HG02938 (cell line): ENCODE measurements around the gene VCP.

Source experiments
- ATAC-seq: cut with Tn5 transposase; IDR thresholded peaks from one replicate; pipeline ENCODE4 v1.9.1; 2021; ENCODE audit warnings: mild to moderate bottlenecking, moderate library complexity; ENCODE audit not compliant: unreplicated experiment

The VCP gene

GRCh38 chr9:35103660-35104191, 31.3 kb upstream of the VCP start:
- ATAC-seq: no peak

- ATAC-seq: peak; percentile 87
These were observed 30.6 kb upstream of the VCP start, which contains the start of gene STOML2 for GRCh38 chr9:35102769-35103659. STOML2 (minus strand) TSS chr9:35103131; CDS start chr9:35103094, 37 bp downstream.

DNA sequence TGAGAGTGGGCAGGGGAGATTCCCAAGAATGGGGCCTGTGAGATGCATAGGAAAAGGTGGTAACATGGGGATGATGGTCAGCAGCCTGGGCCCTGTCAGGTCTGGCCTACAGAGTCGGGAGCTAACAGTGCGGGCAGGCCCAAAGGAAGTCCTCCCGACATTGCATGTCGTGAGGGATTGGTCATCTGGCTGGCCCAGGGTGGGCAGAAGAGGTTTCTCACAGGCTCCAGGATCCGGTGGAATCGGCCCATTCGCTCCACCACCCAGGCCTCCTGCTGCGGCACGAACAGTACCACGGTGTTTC, 30.0 kb upstream of the VCP start:
- ATAC-seq: peak; percentile 24

GRCh38 chr9:35097573-35097972, 25.1 kb upstream of the VCP start:
- ATAC-seq: no peak

DNA sequence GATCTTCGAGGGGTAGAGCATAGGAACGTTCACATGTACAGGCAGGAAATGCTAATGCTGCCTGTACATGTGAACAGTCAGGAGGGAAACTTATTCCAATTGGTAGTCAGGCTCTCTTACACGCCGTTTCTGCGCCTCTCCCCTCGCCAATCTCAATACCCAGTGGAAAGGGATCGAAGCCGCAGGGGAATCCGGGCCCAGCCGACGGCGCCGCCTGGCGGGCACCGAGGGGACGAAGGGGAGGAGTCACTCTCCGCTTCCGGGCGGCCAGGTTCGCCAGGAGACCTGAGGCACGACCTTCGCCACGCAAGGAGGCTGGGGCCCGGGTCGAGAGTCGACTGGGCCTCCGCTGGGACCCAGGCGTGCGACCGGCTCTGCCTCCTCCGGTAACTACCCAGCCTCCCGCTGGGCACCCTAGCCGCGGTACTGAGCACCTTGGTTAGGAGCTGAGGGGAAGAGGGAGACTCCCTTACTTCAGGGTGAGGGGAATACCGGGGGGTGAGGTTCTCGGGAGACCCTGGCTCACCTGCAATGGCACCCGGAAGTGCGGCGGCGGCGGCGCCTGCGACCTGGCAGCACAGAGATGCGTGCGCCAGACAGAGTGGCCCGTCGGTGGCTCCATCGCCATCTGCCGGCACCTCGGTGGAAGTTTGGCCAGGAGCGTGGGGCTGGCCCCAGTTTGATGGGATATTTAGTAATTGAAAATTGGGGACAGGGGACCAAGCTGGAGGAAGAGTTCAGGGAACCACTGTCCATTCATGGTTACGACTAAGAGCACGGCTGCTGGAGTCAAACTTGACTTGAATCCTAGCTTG, 23.8 kb upstream of the VCP start, which contains the start of gene PIGO:
TSS of gene PIGO (minus strand) at position 557 of the 815 bp plus-strand sequence. CDS start 1,026 bp downstream, outside the sequence.
- ATAC-seq: peak; percentile 82

DNA sequence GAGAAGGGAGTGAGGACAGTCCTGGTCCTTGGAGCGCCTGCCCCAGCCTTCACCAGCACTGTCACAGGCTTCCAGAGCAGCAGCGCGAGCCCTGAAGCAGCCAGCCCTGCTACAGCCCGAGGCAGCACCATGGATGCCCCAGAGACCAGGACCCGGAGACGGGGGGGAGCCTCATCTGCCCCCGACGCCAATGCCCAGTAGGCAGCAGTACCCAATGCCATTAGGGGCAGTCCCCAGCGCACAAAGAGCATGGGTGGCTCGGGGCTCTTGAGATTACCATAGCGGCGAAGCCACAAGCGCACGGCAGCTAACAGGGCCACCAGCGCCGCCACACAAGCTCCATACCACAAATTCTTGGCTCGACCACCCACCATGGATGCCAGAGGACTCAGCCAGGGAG, 19.1 kb upstream of the VCP start:
- no peak for ATAC-seq

DNA sequence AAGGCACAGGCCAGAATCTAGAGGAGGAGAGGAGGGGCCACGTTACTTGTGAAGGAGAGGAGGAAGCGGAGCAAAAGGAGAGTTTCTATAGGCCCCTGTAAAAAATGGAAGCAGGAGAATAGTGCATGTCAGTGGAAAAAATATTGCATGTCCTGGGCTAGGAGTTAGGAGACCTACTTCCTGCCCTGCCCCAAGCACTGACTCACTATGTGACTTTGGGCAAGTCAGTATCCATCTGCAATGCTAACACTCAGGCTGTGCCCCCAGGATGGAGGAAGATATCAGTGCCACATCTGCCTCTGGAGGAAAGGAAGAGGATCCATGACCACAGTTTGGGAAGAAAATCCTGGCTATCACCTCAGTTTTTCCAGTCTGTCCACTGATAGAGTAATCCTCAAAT, 17.0 kb upstream of the VCP start:
- no peak for ATAC-seq

GRCh38 chr9:35085078-35085477, 12.7 kb upstream of the VCP start:
- no peak for ATAC-seq

- ATAC-seq: peak; percentile 78
These were observed 7.3 kb upstream of the VCP start, which contains the start of gene FANCG for GRCh38 chr9:35079426-35080341. FANCG (minus strand) TSS chr9:35079942; CDS start chr9:35079524, 418 bp downstream.

DNA sequence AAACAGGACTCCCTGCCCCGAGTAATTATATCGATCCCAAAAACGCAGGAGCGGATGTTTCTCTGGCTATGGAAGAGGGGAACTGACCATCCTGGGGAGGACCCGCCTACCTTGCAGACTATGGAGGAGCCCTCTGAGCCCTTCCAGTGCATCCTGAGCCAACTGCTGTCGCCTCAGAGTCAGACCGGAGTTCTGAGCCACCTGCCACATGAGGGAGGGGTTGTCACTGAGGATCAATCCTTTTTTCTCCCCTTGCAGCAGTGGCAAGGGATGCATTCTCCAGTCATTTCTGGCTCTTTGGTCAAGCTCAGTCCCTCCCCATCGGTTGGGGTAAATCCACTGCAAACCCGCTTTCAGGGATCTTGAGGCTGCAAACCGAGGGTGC, 6.6 kb upstream of the VCP start:
- ATAC-seq: no peak

DNA sequence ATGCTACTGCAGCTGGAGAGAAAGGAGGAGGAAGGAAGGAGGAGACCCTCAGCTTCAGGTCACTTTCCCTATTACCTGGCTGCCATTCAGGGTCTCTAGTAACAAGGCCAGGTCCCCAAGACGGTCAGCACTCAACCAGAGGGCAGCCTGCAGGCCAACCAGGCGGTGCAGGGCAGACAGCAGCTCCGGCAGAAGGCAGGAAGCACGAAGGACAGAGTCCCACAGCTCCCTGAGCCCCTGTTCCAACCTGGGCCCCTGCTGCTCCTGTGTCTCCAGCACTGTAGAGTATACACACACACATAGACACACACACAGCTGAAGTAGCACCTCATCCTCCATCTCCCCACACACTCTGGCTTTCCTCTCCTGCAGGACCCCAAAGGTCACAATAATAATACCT, 5.6 kb upstream of the VCP start:
- ATAC-seq: no peak

DNA sequence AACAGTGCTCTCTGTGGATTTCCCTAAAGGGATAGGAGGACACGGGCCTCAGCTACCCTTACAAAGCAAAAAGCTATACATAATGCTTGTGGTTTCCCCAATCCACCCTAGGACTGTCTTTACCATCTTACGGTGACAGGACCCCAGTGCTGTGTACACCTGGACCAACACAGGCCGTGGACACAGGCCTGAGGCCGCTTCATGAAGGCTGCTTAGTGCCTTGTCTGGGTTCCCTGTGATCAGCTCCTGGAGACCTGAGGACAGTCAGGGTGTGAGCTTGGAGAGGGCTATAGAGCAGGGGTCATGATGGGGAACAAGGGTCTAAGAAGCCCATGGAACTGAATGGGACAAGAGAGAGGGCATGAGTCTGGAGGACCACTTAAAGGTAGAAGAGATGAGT, 4.4 kb upstream of the VCP start:
- no peak for ATAC-seq

DNA sequence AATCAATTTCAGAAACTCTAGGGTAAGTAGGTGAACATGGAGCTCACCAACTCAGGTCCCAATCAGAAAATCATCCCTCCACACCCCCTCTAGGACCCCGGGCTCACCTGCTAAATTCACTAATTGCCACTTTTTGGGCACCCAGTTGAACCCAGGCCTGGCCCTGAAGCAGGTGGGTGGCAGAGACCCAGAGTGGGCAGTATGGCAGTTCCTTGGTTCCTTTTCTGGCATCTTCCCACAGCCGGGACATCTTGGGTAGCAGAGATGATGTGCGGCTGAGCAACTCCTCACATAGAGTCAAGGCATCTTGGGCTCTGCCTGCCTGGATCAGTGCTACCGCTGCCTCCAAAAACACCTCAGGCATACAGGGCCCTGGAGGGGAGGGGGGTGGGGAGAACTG, 2.9 kb upstream of the VCP start:
- ATAC-seq: no peak

GRCh38 chr9:35074791-35075190, 2.4 kb upstream of the VCP start:
- no peak for ATAC-seq

- no peak for ATAC-seq
These were observed 1.7 kb upstream of the VCP start for GRCh38 chr9:35074141-35074540.

- ATAC-seq: no peak
These were observed 821 bp upstream of the VCP start for GRCh38 chr9:35073279-35073612.

DNA sequence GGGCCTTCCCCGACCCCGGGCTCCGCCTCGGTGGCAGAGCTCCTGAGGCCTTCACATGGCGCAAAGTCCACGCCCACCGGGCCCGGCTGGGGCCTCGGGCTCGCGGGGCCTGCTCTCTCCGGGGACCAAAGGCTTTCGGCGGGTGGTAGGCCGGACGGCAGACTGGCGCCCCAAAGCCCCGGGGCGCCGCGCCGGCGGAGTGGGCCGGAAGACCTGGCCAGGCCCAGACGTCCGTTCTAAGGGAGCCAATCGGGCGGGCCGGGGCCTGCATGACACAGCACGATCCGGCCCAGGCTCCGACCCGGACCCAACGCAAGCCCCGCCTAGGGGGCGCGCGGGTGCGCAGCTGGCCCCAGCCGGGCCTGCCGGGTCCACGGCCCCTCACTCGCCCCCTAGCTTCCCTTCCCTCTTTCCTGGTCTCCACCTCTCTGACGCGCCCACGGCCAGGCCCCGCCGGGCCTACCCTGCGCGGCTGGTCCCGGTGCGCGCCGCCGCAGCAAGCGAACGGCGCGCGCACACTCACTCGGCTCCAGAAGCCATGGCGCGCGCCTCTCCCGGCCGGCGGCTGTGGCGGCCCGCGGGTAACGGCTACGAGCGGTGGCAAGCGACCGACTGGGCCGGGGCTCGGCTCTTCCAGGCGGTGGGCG, 488 bp downstream of the VCP start:
- ATAC-seq: peak; percentile 49

DNA sequence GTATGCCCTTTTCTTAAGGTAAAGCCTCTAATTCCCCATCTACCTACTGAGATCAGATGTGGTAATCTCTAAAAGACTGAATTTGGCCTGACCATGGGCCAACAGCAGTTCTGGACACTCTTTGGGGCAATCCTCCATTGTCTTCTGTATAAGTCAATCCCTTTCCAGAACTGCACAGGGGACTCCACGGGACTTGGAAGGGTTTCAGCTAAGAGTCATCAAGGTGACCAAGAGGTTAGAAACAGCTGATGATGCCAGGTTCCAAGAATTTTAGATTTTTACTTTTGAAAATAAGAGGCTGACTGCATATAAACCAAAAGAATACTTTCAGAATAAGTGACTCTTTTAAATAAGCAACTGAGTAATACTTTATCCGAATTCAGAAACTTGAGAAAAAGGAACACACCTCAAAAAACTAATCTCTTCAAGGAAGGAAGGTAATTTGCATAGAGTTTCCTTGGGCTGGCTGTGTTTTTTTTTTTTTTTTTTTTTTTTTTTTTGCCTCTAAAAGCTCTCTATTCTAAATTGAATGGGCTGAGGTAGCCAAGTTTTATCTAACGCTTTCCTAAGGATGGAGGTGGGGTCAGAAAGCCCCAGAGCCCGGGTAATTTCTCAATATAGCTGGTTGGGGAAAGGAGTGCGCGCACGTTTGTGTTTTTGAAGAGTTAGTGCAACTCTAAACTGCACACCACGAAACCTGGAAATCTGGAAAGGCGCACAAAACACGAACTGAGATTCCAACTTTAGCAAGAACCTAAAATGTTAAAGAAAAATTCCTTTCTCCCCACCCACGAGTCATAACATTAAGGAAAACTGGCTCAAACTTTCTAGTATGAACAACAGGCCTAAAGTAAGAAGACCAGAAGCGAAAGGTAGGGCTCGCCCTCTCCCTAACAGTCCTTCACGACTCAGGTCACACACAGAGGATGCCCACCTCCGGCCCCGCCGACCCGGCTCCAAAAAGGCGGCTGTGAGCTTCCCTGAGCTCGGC, 1.3 kb downstream of the VCP start:
- ATAC-seq: no peak

- ATAC-seq: no peak
These were observed 3.4 kb downstream of the VCP start for GRCh38 chr9:35069020-35069419.
